Measurements from ENCODE around the gene ITGA8. TPM values are rescaled to one million over a fixed set of nuclear protein-coding genes. Genes with fewer than 3 reads are reported as not detected.
"Not testable (repeated sequence)": the region's sequence is repeated elsewhere in the genome, so short reads cannot be mapped to it uniquely, and the experiment has no call there.

Gene ITGA8
- total RNA-seq, 5 donors from 2014 or later (not counting 1 experiment from before 2014, with no cell fraction given), result 0.03 to 0.06 (median 0.06) TPM; not detected in 2

GRCh38 chr10:15557168-15557567, 162.6 kb downstream of the ITGA8 start:
- H3K4me1 Mint-ChIP-seq; H3K4me3 ChIP-seq (ENCODE audit: control insufficient read depth in 1 of 2, extremely low read depth in 1 of 2, low read length in 1 of 2); H3K4me3 Mint-ChIP-seq; H3K27ac ChIP-seq (ENCODE audit: low read length); H3K36me3 ChIP-seq (ENCODE audit: control insufficient read depth in 2 of 2, extremely low read depth in 1 of 2, insufficient read depth in 1 of 2, low read length in 1 of 2); ATAC-seq (replicated peaks in 1 of 4); POLR2A ChIA-PET; H3K36me3 Mint-ChIP-seq; H3K9me3 ChIP-seq; H3K9me3 Mint-ChIP-seq; H3K4me1 ChIP-seq (ENCODE audit: control insufficient read depth in 1 of 2, extremely low read depth in 1 of 2, insufficient read depth in 2 of 2, low read length in 2 of 2); H3K27ac Mint-ChIP-seq; DNase-seq: not testable (repeated sequence)
- CTCF ChIA-PET, result interaction anchor here in 1 of 2 donors (0.7 kb wide), 1 partner anchor 13 kb away, joined by 3 read pairs; no protein-coding TSS in a partner anchor
- WGBS (ENCODE audit: insufficient coverage), result 53% methylated on average over 3 of the region's 3 CpGs
- H3K27me3 Mint-ChIP-seq, result peaks cover 16 to 18% of the 10 kb centered on the region in 2 donors
- H3K27me3 ChIP-seq (replicated peaks in 1 of 2; ENCODE audit: control insufficient read depth in 2 of 2, extremely low read depth in 1 of 2, insufficient read depth in 2 of 2, low read length in 1 of 2), result peaks cover 0 to 10% of the 10 kb centered on the region in 2 experiments

GRCh38 chr10:15550950-15551349, 168.8 kb downstream of the ITGA8 start:
- no peaks in the 10 kb centered on the region for H3K36me3 ChIP-seq (ENCODE audit: control insufficient read depth in 2 of 2, extremely low read depth in 1 of 2, insufficient read depth in 1 of 2, low read length in 1 of 2)
- H3K9me3 ChIP-seq, result no peaks in the 10 kb centered on the region
- no peak for DNase-seq
- no peak overlapping the region for H3K27ac Mint-ChIP-seq
- no peak overlapping the region for H3K4me3 Mint-ChIP-seq
- no peak for ATAC-seq (replicated peaks in 1 of 4)
- H3K27me3 ChIP-seq (replicated peaks in 1 of 2; ENCODE audit: control insufficient read depth in 2 of 2, extremely low read depth in 1 of 2, insufficient read depth in 2 of 2, low read length in 1 of 2), result no peaks in the 10 kb centered on the region
- no peak overlapping the region for H3K4me3 ChIP-seq (ENCODE audit: control insufficient read depth in 1 of 2, extremely low read depth in 1 of 2, low read length in 1 of 2)
- ChIA-PET CTCF (no interaction called here), POLR2A (no interaction called here)
- no peaks in the 10 kb centered on the region for H3K4me1 Mint-ChIP-seq
- H3K27ac ChIP-seq (ENCODE audit: low read length), result no peak overlapping the region
- peaks cover 4 to 8% (median 6%) of the 10 kb centered on the region in 3 donors for H3K9me3 Mint-ChIP-seq
- 82% methylated on average over 3 of the region's 3 CpGs for WGBS (ENCODE audit: insufficient coverage)
- no peaks in the 10 kb centered on the region for H3K36me3 Mint-ChIP-seq
- H3K27me3 Mint-ChIP-seq, result peaks cover 2 to 8% of the 10 kb centered on the region in 2 donors
- H3K4me1 ChIP-seq (ENCODE audit: control insufficient read depth in 1 of 2, extremely low read depth in 1 of 2, insufficient read depth in 2 of 2, low read length in 2 of 2), result no peaks in the 10 kb centered on the region

GRCh38 chr10:15548331-15548730, 171.4 kb downstream of the ITGA8 start:
- Histone ChIP-seq H3K4me3 (ENCODE audit: control insufficient read depth in 1 of 2, extremely low read depth in 1 of 2, low read length in 1 of 2) (no peak overlapping the region), H3K4me1 (ENCODE audit: control insufficient read depth in 1 of 2, extremely low read depth in 1 of 2, insufficient read depth in 2 of 2, low read length in 2 of 2) (no peaks in the 10 kb centered on the region), H3K27me3 (replicated peaks in 1 of 2; ENCODE audit: control insufficient read depth in 2 of 2, extremely low read depth in 1 of 2, insufficient read depth in 2 of 2, low read length in 1 of 2) (no peaks in the 10 kb centered on the region), H3K27ac (ENCODE audit: low read length) (no peak overlapping the region), H3K9me3 (no peaks in the 10 kb centered on the region), H3K36me3 (ENCODE audit: control insufficient read depth in 2 of 2, extremely low read depth in 1 of 2, insufficient read depth in 1 of 2, low read length in 1 of 2) (no peaks in the 10 kb centered on the region)
- CTCF ChIA-PET, result no interaction called here
- DNase-seq, result no peak
- H3K4me1 Mint-ChIP-seq, result no peaks in the 10 kb centered on the region
- no peak for ATAC-seq (replicated peaks in 1 of 4)
- H3K27ac Mint-ChIP-seq, result no peak overlapping the region
- POLR2A ChIA-PET, result no interaction called here
- peaks cover 8 to 15% (median 14%) of the 10 kb centered on the region in 3 donors for H3K9me3 Mint-ChIP-seq
- H3K36me3 Mint-ChIP-seq, result no peaks in the 10 kb centered on the region
- peaks cover 2 to 12% of the 10 kb centered on the region in 2 donors for H3K27me3 Mint-ChIP-seq
- H3K4me3 Mint-ChIP-seq, result no peak overlapping the region
- WGBS (ENCODE audit: insufficient coverage), result 80% methylated on average over 1 of the region's 8 CpGs

- POLR2A ChIA-PET, result no interaction called here
- Mint-ChIP-seq H3K36me3 (no peaks in the 10 kb centered on the region), H3K9me3 (peaks cover 8 to 16% (median 15%) of the 10 kb centered on the region in 3 donors), H3K4me1 (no peaks in the 10 kb centered on the region), H3K4me3 (no peak overlapping the region), H3K27me3 (peaks cover 2 to 17% of the 10 kb centered on the region in 2 donors), H3K27ac (no peak overlapping the region)
- 100% methylated on average over 3 of the region's 5 CpGs for WGBS (ENCODE audit: insufficient coverage)
- no peaks in the 10 kb centered on the region for H3K4me1 ChIP-seq (ENCODE audit: control insufficient read depth in 1 of 2, extremely low read depth in 1 of 2, insufficient read depth in 2 of 2, low read length in 2 of 2)
- DNase-seq (no peak), ATAC-seq (replicated peaks in 1 of 4) (no peak)
- no peaks in the 10 kb centered on the region for H3K36me3 ChIP-seq (ENCODE audit: control insufficient read depth in 2 of 2, extremely low read depth in 1 of 2, insufficient read depth in 1 of 2, low read length in 1 of 2)
- no peaks in the 10 kb centered on the region for H3K9me3 ChIP-seq
- no peak overlapping the region for H3K27ac ChIP-seq (ENCODE audit: low read length)
- CTCF ChIA-PET, result no interaction called here
- no peak overlapping the region for H3K4me3 ChIP-seq (ENCODE audit: control insufficient read depth in 1 of 2, extremely low read depth in 1 of 2, low read length in 1 of 2)
- no peaks in the 10 kb centered on the region for H3K27me3 ChIP-seq (replicated peaks in 1 of 2; ENCODE audit: control insufficient read depth in 2 of 2, extremely low read depth in 1 of 2, insufficient read depth in 2 of 2, low read length in 1 of 2)
These were observed 173.1 kb downstream of the ITGA8 start for GRCh38 chr10:15546606-15547005.

- H3K27me3 Mint-ChIP-seq, result peaks cover under 1 to 17% of the 10 kb centered on the region in 2 donors
- ATAC-seq (replicated peaks in 1 of 4) (no peak), DNase-seq (no peak)
- Histone ChIP-seq H3K36me3 (ENCODE audit: control insufficient read depth in 2 of 2, extremely low read depth in 1 of 2, insufficient read depth in 1 of 2, low read length in 1 of 2) (no peaks in the 10 kb centered on the region), H3K9me3 (no peaks in the 10 kb centered on the region), H3K4me1 (ENCODE audit: control insufficient read depth in 1 of 2, extremely low read depth in 1 of 2, insufficient read depth in 2 of 2, low read length in 2 of 2) (no peaks in the 10 kb centered on the region), H3K27ac (ENCODE audit: low read length) (no peak overlapping the region), H3K4me3 (ENCODE audit: control insufficient read depth in 1 of 2, extremely low read depth in 1 of 2, low read length in 1 of 2) (no peak overlapping the region), H3K27me3 (replicated peaks in 1 of 2; ENCODE audit: control insufficient read depth in 2 of 2, extremely low read depth in 1 of 2, insufficient read depth in 2 of 2, low read length in 1 of 2) (no peaks in the 10 kb centered on the region)
- POLR2A ChIA-PET, result no interaction called here
- no peaks in the 10 kb centered on the region for H3K36me3 Mint-ChIP-seq
- no peak overlapping the region for H3K4me3 Mint-ChIP-seq
- 73% methylated on average over 3 of the region's 4 CpGs for WGBS (ENCODE audit: insufficient coverage)
- H3K27ac Mint-ChIP-seq, result no peak overlapping the region
- CTCF ChIA-PET, result no interaction called here
- H3K4me1 Mint-ChIP-seq, result no peaks in the 10 kb centered on the region
- H3K9me3 Mint-ChIP-seq, result peaks cover 8 to 16% (median 15%) of the 10 kb centered on the region in 3 donors
These were observed 173.8 kb downstream of the ITGA8 start for GRCh38 chr10:15545884-15546283.

GRCh38 chr10:15545266-15545665, 174.5 kb downstream of the ITGA8 start:
- peaks cover 0 to 17% of the 10 kb centered on the region in 2 donors for H3K27me3 Mint-ChIP-seq
- ChIA-PET POLR2A (interaction anchor here in 1 of 2 donors (0.5 kb wide), 1 partner anchor 910 kb away, joined by 3 read pairs; no protein-coding TSS in a partner anchor), CTCF (no interaction called here)
- no peak for DNase-seq
- no CpG with 5 or more reads among the region's 2 CpGs for WGBS (ENCODE audit: insufficient coverage)
- peaks cover 8 to 15% (median 12%) of the 10 kb centered on the region in 3 donors for H3K9me3 Mint-ChIP-seq
- H3K27ac ChIP-seq (ENCODE audit: low read length), result no peak overlapping the region
- no peaks in the 10 kb centered on the region for H3K4me1 ChIP-seq (ENCODE audit: control insufficient read depth in 1 of 2, extremely low read depth in 1 of 2, insufficient read depth in 2 of 2, low read length in 2 of 2)
- no peaks in the 10 kb centered on the region for H3K9me3 ChIP-seq
- no peaks in the 10 kb centered on the region for H3K4me1 Mint-ChIP-seq
- no peak overlapping the region for H3K4me3 ChIP-seq (ENCODE audit: control insufficient read depth in 1 of 2, extremely low read depth in 1 of 2, low read length in 1 of 2)
- ATAC-seq (replicated peaks in 1 of 4), result no peak
- H3K27me3 ChIP-seq (replicated peaks in 1 of 2; ENCODE audit: control insufficient read depth in 2 of 2, extremely low read depth in 1 of 2, insufficient read depth in 2 of 2, low read length in 1 of 2), result no peaks in the 10 kb centered on the region
- H3K27ac Mint-ChIP-seq, result no peak overlapping the region
- H3K4me3 Mint-ChIP-seq, result no peak overlapping the region
- no peaks in the 10 kb centered on the region for H3K36me3 ChIP-seq (ENCODE audit: control insufficient read depth in 2 of 2, extremely low read depth in 1 of 2, insufficient read depth in 1 of 2, low read length in 1 of 2)
- no peaks in the 10 kb centered on the region for H3K36me3 Mint-ChIP-seq

DNA sequence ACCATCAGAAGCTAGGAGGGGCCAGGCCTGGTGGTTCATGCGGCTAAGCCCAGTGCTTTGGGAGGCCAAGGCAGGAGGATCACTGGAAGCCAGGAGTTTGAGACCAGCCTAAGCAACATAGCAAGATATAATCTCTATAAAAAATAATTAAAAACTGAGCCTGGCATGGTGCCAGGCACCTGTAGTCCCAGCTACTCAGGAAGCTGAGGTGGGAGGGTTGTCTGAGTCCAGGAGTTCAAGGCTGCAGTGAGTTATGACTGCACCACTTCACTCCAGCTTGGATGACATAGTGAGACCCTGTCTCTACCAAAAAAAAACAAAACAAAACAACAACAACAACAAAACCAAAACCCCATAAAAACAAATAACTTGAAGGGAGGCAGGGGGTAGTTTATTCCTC, 175.7 kb downstream of the ITGA8 start:
- H3K4me1 ChIP-seq (ENCODE audit: control insufficient read depth in 1 of 2, extremely low read depth in 1 of 2, insufficient read depth in 2 of 2, low read length in 2 of 2), result no peaks in the 10 kb centered on the region
- no peaks in the 10 kb centered on the region for H3K36me3 ChIP-seq (ENCODE audit: control insufficient read depth in 2 of 2, extremely low read depth in 1 of 2, insufficient read depth in 1 of 2, low read length in 1 of 2)
- H3K9me3 Mint-ChIP-seq, result peaks cover 8 to 15% (median 15%) of the 10 kb centered on the region in 3 donors
- H3K4me1 Mint-ChIP-seq, result no peaks in the 10 kb centered on the region
- H3K27ac ChIP-seq (ENCODE audit: low read length), result no peak overlapping the region
- H3K27me3 ChIP-seq (replicated peaks in 1 of 2; ENCODE audit: control insufficient read depth in 2 of 2, extremely low read depth in 1 of 2, insufficient read depth in 2 of 2, low read length in 1 of 2), result no peaks in the 10 kb centered on the region
- ChIA-PET CTCF (interaction anchor here in 1 of 2 donors (0.6 kb wide), 1 partner anchor 13 kb away, joined by 3 read pairs; no protein-coding TSS in a partner anchor), POLR2A (no interaction called here)
- no peak overlapping the region for H3K4me3 ChIP-seq (ENCODE audit: control insufficient read depth in 1 of 2, extremely low read depth in 1 of 2, low read length in 1 of 2)
- no peaks in the 10 kb centered on the region for H3K9me3 ChIP-seq
- no peak overlapping the region for H3K4me3 Mint-ChIP-seq
- H3K36me3 Mint-ChIP-seq, result no peaks in the 10 kb centered on the region
- ATAC-seq (replicated peaks in 1 of 4), result no peak
- WGBS (ENCODE audit: insufficient coverage), result no CpG with 5 or more reads among the region's 1 CpG
- H3K27me3 Mint-ChIP-seq, result peaks cover 0 to 17% of the 10 kb centered on the region in 2 donors
- H3K27ac Mint-ChIP-seq, result no peak overlapping the region
- DNase-seq, result no peak
